Measurements from ENCODE around the gene MS4A10.

- TF ChIP-seq, protein P1, sequence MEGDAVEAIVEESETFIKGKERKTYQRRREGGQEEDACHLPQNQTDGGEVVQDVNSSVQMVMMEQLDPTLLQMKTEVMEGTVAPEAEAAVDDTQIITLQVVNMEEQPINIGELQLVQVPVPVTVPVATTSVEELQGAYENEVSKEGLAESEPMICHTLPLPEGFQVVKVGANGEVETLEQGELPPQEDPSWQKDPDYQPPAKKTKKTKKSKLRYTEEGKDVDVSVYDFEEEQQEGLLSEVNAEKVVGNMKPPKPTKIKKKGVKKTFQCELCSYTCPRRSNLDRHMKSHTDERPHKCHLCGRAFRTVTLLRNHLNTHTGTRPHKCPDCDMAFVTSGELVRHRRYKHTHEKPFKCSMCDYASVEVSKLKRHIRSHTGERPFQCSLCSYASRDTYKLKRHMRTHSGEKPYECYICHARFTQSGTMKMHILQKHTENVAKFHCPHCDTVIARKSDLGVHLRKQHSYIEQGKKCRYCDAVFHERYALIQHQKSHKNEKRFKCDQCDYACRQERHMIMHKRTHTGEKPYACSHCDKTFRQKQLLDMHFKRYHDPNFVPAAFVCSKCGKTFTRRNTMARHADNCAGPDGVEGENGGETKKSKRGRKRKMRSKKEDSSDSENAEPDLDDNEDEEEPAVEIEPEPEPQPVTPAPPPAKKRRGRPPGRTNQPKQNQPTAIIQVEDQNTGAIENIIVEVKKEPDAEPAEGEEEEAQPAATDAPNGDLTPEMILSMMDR (conservative IDR thresholded peaks at IDR 0.05) = no peak
- TF ChIP-seq ZFX (IDR thresholded peaks at IDR 0.05) = no peak
These were observed 55.6 kb downstream of the MS4A10 start for GRCh38 chr11:60840470-60841430.

Data from C4-2B (cell line).